A549 (cell line): ENCODE results near the gene LCE5A.

Source experiments
- PHF8 ChIP-seq: fragments of 200-600 bp; sonication (generic); IDR thresholded peaks from 2 replicates; pipeline ENCODE4 v1.6.1; 2016; ENCODE audit warnings: low read depth, mild to moderate bottlenecking, antibody characterized with exemption, moderate library complexity, borderline replicate concordance
- TF ChIP-seq, protein P1 (sequence below): fragments of >200 bp; sonication (Bioruptor Twin); formaldehyde crosslinking; IDR thresholded peaks from 3 replicates; pipeline ENCODE4 v1.5.1; 2016

DNA sequence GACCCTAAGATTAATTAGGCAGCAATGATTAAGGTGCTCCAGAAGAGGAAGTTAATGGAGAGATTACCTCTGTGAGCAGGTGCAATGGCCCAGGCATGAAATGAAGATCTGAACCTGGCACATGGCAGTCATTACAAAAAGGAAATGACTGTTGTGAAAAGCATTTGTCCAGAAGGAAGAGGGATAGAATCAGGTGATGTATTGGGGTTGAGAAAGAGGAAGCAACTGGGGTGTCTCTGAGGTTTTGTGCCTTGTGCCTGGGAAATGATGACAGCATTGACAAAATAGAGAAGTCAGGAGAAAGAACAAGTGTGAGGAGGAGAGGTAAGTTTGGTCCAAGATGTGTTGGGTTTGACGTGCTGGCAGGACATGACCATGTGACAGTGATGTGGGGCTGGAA lies 9.2 kb downstream of the LCE5A start:
- TF ChIP-seq, protein P1, sequence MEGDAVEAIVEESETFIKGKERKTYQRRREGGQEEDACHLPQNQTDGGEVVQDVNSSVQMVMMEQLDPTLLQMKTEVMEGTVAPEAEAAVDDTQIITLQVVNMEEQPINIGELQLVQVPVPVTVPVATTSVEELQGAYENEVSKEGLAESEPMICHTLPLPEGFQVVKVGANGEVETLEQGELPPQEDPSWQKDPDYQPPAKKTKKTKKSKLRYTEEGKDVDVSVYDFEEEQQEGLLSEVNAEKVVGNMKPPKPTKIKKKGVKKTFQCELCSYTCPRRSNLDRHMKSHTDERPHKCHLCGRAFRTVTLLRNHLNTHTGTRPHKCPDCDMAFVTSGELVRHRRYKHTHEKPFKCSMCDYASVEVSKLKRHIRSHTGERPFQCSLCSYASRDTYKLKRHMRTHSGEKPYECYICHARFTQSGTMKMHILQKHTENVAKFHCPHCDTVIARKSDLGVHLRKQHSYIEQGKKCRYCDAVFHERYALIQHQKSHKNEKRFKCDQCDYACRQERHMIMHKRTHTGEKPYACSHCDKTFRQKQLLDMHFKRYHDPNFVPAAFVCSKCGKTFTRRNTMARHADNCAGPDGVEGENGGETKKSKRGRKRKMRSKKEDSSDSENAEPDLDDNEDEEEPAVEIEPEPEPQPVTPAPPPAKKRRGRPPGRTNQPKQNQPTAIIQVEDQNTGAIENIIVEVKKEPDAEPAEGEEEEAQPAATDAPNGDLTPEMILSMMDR, result no peak
- no peak for TF ChIP-seq PHF8
